B cell (primary cell): Measurements from ENCODE around the gene USP6NL. TPM values are rescaled to one million over a fixed set of nuclear protein-coding genes. Genes with fewer than 3 reads are reported as not detected.

ENCODE experiments used
- ATAC-seq: fragments of 200-7000 bp; cut with Tn5 transposase; one replicate; pipeline ENCODE4 v1.10.0; 2021; ENCODE audit warnings: low read depth, mild to moderate bottlenecking, moderate number of reproducible peaks, moderate library complexity
- CTCF ChIA-PET: fragments of 350-600 bp; sonication (Branson Sonifier 250); formaldehyde crosslinking; loops from one replicate; lab custom pipeline; 2021; ENCODE audit warnings: antibody characterized with exemption, inconsistent platforms; lab: Charles Lee
- POLR2A ChIA-PET: fragments of 350-600 bp; sonication (Branson Sonifier 250); formaldehyde crosslinking; loops from one replicate; lab custom pipeline; 2021; ENCODE audit warnings: antibody characterized with exemption; lab: Charles Lee
- DNase-seq: peaks from one replicate; pipeline ENCODE4 v3.0.0; 2013
- H2AFZ ChIP-seq: 2 replicates; pipeline ENCODE4 v1.6.1; 2012; ENCODE audit warnings: mild to moderate bottlenecking, low read depth, low read length; ENCODE audit not compliant: insufficient read depth, poor library complexity, severe bottlenecking
- H3K27ac ChIP-seq, 2 donors: 1 replicate in 1 of 2; 2 replicates in 1 of 2; pipeline ENCODE4 v1.5.1; 2012 to 2013; ENCODE audit warnings: low read length in 2 of 2, mild to moderate bottlenecking in 2 of 2, moderate library complexity in 1 of 2
- H3K27me3 ChIP-seq, 4 experiments: fragments of 200-600 bp in 1 of 4; sonication (generic) in 1 of 4; replicated peaks in 1 of 4; 1 replicate in 2 of 4; 2 replicates in 2 of 4; pipeline versions ENCODE4 v1.6.1 to v1.7.0; 2013 to 2016; ENCODE audit warnings: low read length in 3 of 4, mild to moderate bottlenecking in 2 of 4, mixed read lengths in 1 of 4, moderate library complexity in 1 of 4; ENCODE audit not compliant: insufficient read depth in 4 of 4, control insufficient read depth in 3 of 4; ENCODE audit errors: control extremely low read depth in 1 of 4
- H3K36me3 ChIP-seq, 2 experiments: replicated peaks in 1 of 2; 1 replicate in 1 of 2; 2 replicates in 1 of 2; pipeline versions ENCODE4 v1.6.1 to v1.7.1; 2013; ENCODE audit warnings: low read length in 1 of 2; ENCODE audit not compliant: insufficient read depth in 2 of 2, control insufficient read depth in 1 of 2; ENCODE audit errors: control extremely low read depth in 1 of 2, extremely low read depth in 1 of 2
- H3K4me1 ChIP-seq, 2 donors: fragments of 200-600 bp in 1 of 2; sonication (generic) in 1 of 2; 1 replicate in 1 of 2; 2 replicates in 1 of 2; pipeline versions ENCODE4 v1.5.1 to v1.6.1; 2013 to 2017; ENCODE audit warnings: low read length in 2 of 2; ENCODE audit not compliant: control insufficient read depth in 2 of 2, insufficient read depth in 2 of 2
- H3K4me2 ChIP-seq: replicated peaks from 2 replicates; pipeline ENCODE3; 2012; ENCODE audit warnings: mild to moderate bottlenecking, low read depth, low read length; ENCODE audit not compliant: poor library complexity, severe bottlenecking
- H3K4me3 ChIP-seq, 5 experiments: fragments of 200-600 bp in 1 of 5; sonication (generic) in 1 of 5; 1 replicate in 3 of 5; 2 replicates in 2 of 5; pipeline versions ENCODE4 v1.5.1 to v1.7.0; 2011 to 2016; ENCODE audit warnings: low read length in 4 of 5, mild to moderate bottlenecking in 4 of 5, low read depth in 2 of 5, control low read depth in 1 of 5, moderate library complexity in 1 of 5; ENCODE audit not compliant: insufficient read depth in 1 of 5; ENCODE audit errors: control extremely low read depth in 1 of 5, extremely low read depth in 1 of 5
- H3K79me2 ChIP-seq: fragments of 200-600 bp; sonication (generic); one replicate; pipeline ENCODE4 v1.6.0; 2016; ENCODE audit warnings: low read length; ENCODE audit not compliant: control insufficient read depth, insufficient read depth
- H3K9ac ChIP-seq: fragments of 200-600 bp; sonication (generic); 2 replicates; pipeline ENCODE4 v1.6.1; 2017; ENCODE audit warnings: mild to moderate bottlenecking, low read length, moderate library complexity
- H3K9me3 ChIP-seq, 3 donors: one replicate each; pipeline versions ENCODE4 v1.6.1 to v1.7.1; 2013; ENCODE audit warnings: low read length in 2 of 3; ENCODE audit not compliant: control insufficient read depth in 2 of 3, insufficient read depth in 1 of 3; ENCODE audit errors: control extremely low read depth in 1 of 3
- H4K20me1 ChIP-seq: 2 replicates; pipeline ENCODE4 v1.6.0; 2012; ENCODE audit warnings: mild to moderate bottlenecking, low read length; ENCODE audit not compliant: insufficient read depth, control insufficient read depth, poor library complexity, severe bottlenecking
- H3K27ac Mint-ChIP-seq: one replicate; pipeline ENCODE4 v1.8.0; 2021; ENCODE audit warnings: mixed read lengths
- H3K27me3 Mint-ChIP-seq: one replicate; pipeline ENCODE4 v1.8.0; 2021; ENCODE audit warnings: mixed read lengths
- H3K4me1 Mint-ChIP-seq: one replicate; pipeline ENCODE4 v1.8.0; 2021; ENCODE audit warnings: mixed read lengths
- H3K4me3 Mint-ChIP-seq: one replicate; pipeline ENCODE4 v1.8.0; 2021; ENCODE audit warnings: mixed read lengths
- H3K9me3 Mint-ChIP-seq: one replicate; pipeline ENCODE4 v1.8.0; 2022; ENCODE audit warnings: mixed read lengths; ENCODE audit not compliant: insufficient read depth
- CTCF ChIP-seq: fragments of 200-600 bp; IDR thresholded peaks from one replicate; pipeline ENCODE4 v1.8.0; 2022; ENCODE audit warnings: antibody characterized with exemption, mild to moderate bottlenecking
- EZH2 ChIP-seq: IDR thresholded peaks from 2 replicates; pipeline ENCODE4 v1.6.1; 2012; ENCODE audit warnings: borderline replicate concordance, low read depth, mild to moderate bottlenecking, moderate library complexity, low read length; ENCODE audit not compliant: insufficient read depth, poor library complexity, severe bottlenecking
- WGBS: methylation state at CpG from one replicate; pipeline ENCODE4 v1.1.5; 2013; ENCODE audit warnings: missing lambda C conversion rate; ENCODE audit not compliant: insufficient coverage; 5-methylcytosine and 5-hydroxymethylcytosine counted together
- intact Hi-C: fragments of 100-400 bp; cut with micrococcal nuclease; formaldehyde crosslinking; loops from one replicate; pipeline ENCODE4 v1.10.0; 2022
- polyA plus RNA-seq: library from polyadenylated mRNA; depleted of rRNA; stranded (reverse); fragments of >200 nt; gene quantifications from 2 replicates; pipeline ENCODE4 v1.2.3, GENCODE V29; 2012
- total RNA-seq, 2 donors: library from RNA; stranded (reverse); fragments of 120-200 nt in 1 of 2; gene quantifications; 1 replicate in 1 of 2; 2 replicates in 1 of 2; pipeline versions ENCODE4 v1.2.3 to v1.2.4, GENCODE V29; 2013 to 2022

Gene USP6NL
- total and polyA plus RNA-seq, 2 donors (not counting 1 experiment from before 2014, with no cell fraction given) = 27.0 to 61.5 TPM

GRCh38 chr10:11626071-11626470 lies 14.6 kb upstream of the USP6NL start:
- POLR2A ChIA-PET = no interaction called here
- Histone ChIP-seq H3K4me1 (peaks cover 27 to 28% of the 10 kb centered on the region in 2 donors), H3K36me3 (no peaks in the 10 kb centered on the region), H3K4me3 (no peak overlapping the region), H3K9ac (no peak overlapping the region), H2AFZ (peak overlapping the region; percentile 37), H4K20me1 (no peaks in the 10 kb centered on the region), H3K9me3 (no peaks in the 10 kb centered on the region), H3K27me3 (no peaks in the 10 kb centered on the region), H3K27ac (peak overlapping the region; percentile 75 to 78), H3K79me2 (peaks cover 15% of the 10 kb centered on the region), H3K4me2 (peak overlapping the region; percentile 65)
- peaks cover 47% of the 10 kb centered on the region for H3K4me1 Mint-ChIP-seq
- H3K27ac Mint-ChIP-seq = peak overlapping the region; percentile 51
- intact Hi-C loops = no loop called here
- no peaks in the 10 kb centered on the region for H3K27me3 Mint-ChIP-seq
- TF ChIP-seq CTCF = no peak
- TF ChIP-seq EZH2 = no peak
- H3K9me3 Mint-ChIP-seq = no peaks in the 10 kb centered on the region
- ATAC-seq (no peak), DNase-seq (no peak)
- peak overlapping the region; percentile 4 for H3K4me3 Mint-ChIP-seq
- CTCF ChIA-PET = no interaction called here
- WGBS = 100% methylated on average over 2 of the region's 3 CpGs

- Histone ChIP-seq H3K4me1 (peaks cover 27 to 28% of the 10 kb centered on the region in 2 donors), H3K27ac (peak overlapping the region; percentile 75 to 78), H2AFZ (no peak overlapping the region), H3K36me3 (no peaks in the 10 kb centered on the region), H3K9ac (peak overlapping the region; percentile 24), H3K4me2 (peak overlapping the region; percentile 65), H3K9me3 (no peaks in the 10 kb centered on the region), H3K27me3 (no peaks in the 10 kb centered on the region), H3K4me3 (peak overlapping the region in 2 of 5 experiments; percentile 26 to 35), H4K20me1 (no peaks in the 10 kb centered on the region), H3K79me2 (peaks cover 15% of the 10 kb centered on the region)
- intact Hi-C loops = loop anchor here (1.0 kb wide), 2 partner anchors 14 to 60 kb away; partner anchors contain the start of gene USP6NL
- peaks cover 50% of the 10 kb centered on the region for H3K4me1 Mint-ChIP-seq
- DNase-seq = peak; percentile 89
- WGBS = 17% methylated on average over 3 of the region's 9 CpGs
- CTCF ChIA-PET = interaction anchor here (0.7 to 0.9 kb wide), 2 partner anchors 13 to 32 kb away, joined by 5 read pairs; no protein-coding TSS in a partner anchor
- POLR2A ChIA-PET = interaction anchor here (1.1 kb wide), 1 partner anchor 39 kb away, joined by 4 read pairs; no protein-coding TSS in a partner anchor
- peak; percentile 94 for ATAC-seq
- TF ChIP-seq CTCF = no peak
- no peak for TF ChIP-seq EZH2
- H3K27me3 Mint-ChIP-seq = no peaks in the 10 kb centered on the region
- peak overlapping the region; percentile 76 for H3K4me3 Mint-ChIP-seq
- no peaks in the 10 kb centered on the region for H3K9me3 Mint-ChIP-seq
- peak overlapping the region; percentile 92 for H3K27ac Mint-ChIP-seq
These were observed 13.7 kb upstream of the USP6NL start for GRCh38 chr10:11625019-11625735.
